Activated naive CD4-positive, alpha-beta T cell (primary cell): ENCODE measurements around the gene CCDC27.

ENCODE experiments used
- DNase-seq, 4 experiments: peaks; one replicate each; lab custom pipeline; 2025; lab: John Stamatoyannopoulos, UW

The CCDC27 gene

DNA sequence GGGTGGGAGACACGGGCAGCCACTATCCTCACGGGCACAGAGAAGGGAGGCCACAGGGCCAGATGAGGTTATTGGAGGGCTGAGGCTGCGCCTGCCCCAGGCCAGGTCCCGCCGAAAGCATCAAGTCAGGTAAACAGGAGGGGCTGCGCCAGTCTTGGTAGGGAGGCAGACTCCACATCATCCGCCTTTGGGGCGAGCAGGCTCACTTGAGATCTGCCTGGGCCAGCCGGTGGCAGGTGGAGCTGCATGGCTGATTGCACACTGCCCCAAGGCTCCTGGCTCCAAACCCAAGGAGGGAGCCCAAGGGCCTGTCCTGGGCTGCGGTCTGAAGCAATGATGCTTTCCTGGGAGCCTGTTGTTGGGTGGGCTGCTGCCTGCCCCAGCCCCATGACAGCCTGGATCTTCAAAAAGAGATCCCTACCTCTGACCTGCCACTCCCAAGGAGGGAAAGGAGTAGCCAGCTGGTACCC lies 24.9 kb downstream of the CCDC27 start:
- DNase-seq: no peak

DNA sequence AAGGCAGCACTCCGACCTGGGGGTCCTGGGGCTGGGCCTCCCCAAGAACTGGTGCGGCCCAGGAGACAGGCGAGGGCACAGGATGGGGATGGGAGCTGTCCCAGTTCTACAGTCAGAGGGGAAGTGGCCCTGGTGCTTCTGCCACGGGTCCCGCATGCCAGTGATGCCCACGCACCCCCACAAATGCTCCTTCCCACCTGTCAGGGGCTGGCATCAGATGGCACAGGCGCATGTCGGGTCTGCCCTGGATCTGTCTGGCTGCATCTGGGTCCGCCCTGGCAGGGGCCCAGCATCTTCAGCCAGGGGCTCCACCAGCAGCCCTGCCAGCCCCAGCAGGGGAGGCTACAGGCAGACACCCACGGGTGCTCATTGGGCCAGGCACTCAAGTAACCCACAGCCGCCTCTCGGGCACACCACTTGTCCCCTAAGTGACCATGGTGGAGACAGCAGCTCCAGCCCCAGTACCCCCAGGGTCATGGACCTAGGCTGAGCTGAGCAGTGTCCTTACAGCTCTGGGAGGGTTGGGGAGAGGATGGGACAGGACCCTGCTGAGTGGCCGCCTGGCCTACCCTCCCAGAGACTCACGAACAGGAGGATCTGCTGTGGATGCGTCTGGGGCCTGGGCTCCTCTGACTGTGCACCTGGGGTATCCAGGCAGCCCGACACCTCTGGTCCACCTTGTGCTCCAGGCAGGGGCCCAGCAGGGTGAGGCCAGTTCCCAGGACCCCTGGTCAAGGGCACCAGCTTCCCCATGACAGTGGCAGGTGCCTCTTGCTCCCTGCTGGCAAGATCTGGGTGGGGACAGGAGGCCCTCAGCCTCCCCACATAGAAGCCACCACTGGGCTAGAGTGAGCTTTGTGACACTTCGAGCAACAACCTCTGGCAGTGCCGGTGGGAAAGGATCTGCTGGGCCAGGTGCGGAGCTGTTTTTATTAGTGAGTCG lies 25.7 kb downstream of the CCDC27 start:
- no peak for DNase-seq

DNA sequence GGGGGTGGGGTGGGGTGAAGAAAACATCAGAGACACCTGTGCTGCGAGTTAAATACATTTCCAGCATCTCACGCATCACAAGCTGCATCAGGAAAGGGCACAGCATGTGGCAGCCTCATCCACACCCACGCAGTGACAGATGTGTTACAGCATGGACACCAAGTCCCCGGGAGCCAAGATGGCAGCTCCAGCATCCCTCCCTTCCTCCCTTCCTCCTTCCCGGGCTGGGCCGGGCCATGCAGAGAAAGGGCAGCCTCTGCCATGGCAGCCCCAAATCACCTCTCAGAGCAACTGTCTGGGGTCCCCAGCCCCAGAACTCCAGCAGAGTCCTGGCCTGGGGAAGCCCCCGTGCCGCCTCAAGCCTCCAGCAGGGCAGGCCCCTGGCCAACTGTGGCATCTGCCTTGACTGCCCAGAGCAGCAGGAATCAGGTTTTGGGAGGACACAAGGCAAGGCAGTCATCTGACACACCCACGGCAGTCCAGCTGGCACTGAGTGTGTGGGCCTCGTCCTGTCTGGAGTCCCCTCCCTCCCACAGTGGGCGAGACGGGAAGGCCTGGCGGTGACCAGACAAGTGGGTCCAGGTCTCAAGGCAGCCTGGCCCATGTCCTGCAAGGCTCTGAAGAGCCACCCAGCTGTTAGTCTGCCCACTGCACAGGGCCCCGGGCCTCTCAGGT lies 26.5 kb downstream of the CCDC27 start:
- no peak for DNase-seq

DNA sequence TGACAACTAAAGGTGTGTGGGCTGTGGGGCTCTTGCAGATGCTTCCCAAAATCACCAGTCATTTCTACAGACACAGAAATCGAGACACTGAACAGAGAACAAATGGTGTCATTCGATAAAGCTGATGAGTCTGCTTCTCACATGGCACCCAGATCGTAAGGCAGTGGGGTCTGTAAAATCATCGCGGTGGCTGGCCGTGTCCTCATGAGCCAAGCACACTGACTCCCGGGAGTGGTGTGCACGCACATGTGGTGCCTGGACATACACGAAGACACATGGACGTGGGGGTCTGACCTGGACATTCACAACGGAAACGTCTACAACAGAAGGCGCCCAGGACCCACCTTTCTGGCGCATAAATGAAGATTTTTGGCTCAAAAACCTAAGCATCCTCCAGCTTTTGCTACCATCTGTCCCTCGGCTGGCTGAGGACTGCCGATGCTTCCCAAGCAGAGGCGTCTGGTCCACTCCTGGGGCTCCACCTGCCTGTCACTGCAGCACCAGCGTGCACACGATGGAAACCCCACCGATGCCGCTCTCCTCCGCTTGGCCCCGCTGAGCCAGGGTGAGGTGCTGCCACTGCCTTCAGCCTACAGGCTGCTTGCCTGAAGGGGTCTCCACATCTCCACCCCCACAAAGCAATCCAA lies 27.1 kb downstream of the CCDC27 start:
- no peak for DNase-seq

DNA sequence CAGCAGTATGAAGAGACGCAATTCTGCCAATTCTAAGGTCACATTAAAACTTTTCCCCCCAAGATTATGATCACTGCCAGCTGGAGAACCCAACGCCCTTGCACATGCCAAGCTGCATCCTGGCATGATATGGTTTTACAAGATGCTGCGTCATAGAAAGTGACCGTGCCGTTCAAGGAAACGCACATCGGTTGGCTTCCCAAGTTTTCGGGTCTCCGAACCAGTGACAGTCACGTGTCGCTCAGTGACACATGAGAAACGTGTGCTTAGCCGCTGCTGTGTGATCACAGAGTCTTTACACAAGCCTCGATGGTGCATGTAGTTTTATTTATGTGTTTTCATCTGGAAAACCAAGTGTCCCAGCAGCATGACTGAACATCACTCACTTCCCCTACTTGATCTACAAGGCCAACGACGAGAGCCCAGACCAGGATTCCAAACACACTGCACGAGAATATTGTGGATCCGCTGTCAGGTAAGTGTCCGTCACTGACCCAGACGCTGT lies 27.7 kb downstream of the CCDC27 start:
- no peak for DNase-seq

DNA sequence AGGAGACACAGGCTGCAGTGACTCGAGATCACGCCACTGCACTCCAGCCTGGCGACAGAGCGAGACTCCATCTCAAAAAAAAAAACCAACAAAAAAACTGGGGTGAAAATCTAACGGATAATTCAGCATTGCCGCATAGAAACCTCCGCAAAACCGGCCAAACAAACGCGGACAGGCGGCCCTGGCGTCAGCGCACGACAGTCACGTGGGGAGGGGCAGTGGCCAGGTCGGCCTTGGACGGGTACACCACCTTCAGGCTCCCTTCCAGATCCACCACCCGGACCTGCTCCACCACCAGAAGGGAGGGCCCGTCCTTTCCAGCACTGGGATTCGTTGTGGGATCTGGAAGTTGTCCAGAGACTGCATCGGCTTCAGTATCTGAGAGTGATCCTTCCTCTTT lies 28.7 kb downstream of the CCDC27 start:
- no peak for DNase-seq

DNA sequence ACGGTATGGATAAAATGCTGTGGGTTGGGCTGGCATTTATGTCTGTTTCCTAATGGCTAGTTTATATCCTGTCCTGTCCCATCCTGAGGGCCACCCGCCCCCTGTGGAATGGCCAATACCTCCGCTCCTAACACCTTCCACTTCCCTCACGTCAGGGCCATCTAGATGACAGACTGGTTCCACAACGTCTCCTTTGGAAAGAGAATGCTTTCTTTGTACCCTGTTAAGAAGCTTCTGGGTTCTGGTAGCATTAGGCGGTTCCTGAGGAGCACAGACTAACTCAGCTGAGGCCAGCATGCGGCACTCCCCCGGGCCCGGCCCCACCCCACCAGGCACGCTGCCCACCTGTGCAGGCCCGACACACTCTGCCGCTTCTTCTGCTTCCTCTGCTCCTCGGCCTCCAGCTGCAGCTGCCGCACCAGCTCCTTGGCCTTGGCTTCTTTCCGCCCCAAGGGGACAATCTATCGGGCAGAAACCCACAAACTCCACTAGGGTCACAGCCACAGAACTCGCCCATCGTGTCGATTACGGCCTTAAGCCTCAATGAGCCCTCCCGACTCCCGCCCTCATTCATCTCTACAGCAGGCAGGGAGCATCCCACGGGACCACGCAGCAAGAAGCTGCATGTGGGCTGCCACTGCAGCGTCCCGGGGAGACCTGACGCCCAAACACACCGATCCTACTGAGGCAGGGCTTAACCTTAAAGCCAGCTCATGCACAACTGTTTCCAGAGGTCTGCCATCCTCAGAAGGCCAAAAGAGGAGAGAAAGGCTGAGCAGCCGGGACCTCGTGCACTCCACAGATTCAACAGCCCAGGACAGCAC lies 31.6 kb downstream of the CCDC27 start:
- DNase-seq: no peak

DNA sequence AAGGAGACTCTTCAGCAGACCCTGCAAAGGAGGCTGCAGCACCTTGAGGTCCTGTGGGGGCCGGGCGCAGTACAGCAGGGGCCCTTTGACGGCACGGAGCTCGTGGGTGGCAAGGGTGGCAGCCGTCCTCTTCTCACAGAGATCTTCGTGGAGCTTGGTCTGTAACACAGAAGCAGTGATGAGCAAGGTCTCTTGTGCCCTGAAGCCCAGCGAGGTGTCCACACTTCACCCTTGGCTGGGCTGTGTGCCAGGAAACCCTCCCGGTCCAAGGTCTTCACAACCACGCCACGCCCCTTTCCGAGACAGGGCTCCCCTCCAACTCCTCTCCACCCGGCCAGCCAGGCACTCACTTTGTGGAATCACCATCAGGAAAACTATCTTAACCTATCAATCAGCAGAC lies 32.8 kb downstream of the CCDC27 start:
- DNase-seq: no peak

DNA sequence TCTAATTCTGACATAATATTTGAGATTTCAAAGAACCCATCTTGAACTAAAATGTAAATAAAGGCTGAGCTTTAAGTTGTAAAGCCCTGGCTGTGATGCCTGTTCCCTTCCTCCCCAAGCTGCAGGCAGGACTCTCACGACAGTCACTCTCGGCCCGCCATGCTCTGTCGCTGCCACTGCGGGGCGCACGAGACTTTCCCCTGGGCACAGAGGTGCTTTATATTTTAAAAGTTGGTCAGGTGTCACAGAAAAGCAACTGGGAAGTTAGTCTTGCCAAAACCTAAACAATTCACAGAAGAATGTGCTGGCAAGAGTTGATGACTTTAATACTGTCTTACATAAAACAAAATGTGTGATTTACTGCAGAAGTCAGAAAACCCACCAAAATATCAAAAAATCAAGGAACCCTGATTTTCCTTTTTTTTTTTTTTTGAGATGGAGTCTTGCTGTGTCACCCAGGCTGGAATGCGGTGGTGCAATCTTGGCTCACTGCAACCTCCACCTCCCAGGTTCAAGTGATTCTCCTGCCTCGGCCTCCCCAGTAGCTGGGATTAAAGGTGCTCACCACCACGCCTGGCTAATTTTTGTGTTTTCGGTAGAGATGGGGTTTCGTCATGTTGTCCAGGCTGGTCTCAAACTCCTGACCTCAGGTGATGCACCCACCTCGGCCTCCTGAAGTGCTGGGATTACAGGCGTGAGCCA lies 33.4 kb downstream of the CCDC27 start:
- DNase-seq: no peak

DNA sequence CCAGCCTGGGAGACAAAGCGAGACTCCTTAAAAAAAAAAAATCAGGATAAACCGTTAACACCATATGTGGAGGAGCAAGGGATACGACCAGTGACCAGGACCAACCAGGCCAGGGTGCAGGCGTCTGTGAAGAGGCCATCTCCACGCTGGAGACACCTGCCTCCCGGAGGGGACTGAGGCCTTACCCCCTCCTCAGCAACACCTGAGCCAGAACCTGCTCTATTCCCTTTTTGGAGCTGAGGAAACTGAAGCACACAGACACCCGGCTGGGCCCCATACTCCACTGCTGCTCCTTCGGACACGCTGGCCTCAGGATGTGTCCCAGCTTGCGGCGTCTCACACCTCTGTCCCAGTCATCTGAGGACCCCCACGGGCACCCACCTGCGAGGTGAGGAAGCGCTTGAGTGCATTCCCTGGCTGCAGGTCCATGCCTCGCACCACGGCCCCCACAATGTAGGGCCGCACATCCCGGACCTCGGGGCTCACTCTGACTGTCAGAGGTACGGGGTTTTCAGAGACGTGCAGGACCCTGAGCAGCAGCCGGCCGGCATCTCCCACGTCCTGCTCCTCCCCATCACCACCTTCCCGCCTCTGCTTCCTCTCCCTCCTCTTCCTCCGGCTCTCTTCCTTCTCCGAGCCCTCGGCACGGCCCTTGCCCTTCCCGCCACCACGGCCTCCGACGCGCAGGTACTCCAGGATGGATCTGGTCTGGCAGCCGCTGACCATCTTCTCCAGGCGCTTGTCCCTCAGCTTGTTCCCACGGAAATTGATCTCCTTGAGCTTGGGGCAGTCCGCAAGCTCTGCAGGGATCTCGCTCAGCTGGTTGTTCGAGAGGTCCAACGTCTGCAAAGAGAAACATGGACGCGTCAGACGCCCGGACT lies 34.5 kb downstream of the CCDC27 start:
- no peak for DNase-seq

DNA sequence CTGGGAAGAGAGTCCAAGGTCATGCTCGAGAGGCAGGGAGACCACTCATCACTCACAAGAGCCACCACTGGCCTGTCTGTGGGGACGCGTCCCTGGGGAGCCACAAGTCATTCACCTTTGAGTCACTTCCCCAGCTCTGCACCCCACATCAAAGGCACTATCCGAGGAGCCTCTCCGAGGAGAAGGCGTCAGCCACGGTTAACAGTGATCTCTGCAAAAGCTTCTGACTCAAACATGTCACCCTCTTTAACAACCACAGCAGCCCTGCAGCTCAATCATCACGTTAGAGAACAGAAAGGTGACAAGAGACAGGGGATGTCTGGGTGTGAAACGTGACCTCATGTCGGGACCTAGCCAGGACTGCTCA lies 35.1 kb downstream of the CCDC27 start:
- no peak for DNase-seq

DNA sequence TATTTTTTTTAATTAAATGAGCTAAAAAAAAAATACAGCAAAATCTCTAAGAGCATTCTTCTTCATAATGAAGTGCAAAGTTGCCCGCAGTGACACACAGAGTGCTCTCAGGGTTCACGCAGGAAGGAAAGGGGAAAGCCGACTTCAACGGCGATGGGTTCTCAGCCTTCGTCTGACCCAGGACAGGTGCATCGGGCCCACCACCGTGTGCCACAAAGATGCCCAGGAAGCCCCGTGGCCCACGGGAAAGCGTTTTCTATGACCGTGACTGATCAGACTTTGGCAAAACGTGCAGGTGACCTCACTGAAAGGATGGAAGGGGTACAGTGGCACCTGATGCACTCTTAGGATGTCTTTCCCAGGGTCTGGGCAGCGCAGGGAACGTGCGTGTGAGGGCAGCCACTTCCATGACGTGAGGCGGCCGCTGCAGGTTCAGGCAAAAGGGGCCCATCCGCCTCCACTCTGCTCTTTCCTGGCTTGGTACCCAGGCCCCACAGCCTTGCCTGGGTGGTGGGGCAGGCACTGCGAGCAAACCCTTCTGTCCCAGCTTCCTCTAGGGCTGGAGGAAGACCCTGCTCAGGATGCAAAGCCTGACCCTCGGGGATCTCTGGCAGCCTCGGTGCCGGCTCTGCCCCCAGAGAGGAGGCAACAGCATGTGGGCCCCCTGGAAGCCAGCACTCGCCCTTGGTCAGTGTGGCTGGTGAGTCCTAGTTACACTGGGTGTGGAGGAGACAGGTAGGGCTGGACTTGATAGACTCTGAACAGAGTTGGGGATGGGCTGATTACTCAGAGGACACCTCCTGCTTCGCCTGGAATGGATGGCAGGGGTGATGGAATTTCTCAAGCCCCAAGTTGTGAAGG lies 35.7 kb downstream of the CCDC27 start:
- no peak for DNase-seq

DNA sequence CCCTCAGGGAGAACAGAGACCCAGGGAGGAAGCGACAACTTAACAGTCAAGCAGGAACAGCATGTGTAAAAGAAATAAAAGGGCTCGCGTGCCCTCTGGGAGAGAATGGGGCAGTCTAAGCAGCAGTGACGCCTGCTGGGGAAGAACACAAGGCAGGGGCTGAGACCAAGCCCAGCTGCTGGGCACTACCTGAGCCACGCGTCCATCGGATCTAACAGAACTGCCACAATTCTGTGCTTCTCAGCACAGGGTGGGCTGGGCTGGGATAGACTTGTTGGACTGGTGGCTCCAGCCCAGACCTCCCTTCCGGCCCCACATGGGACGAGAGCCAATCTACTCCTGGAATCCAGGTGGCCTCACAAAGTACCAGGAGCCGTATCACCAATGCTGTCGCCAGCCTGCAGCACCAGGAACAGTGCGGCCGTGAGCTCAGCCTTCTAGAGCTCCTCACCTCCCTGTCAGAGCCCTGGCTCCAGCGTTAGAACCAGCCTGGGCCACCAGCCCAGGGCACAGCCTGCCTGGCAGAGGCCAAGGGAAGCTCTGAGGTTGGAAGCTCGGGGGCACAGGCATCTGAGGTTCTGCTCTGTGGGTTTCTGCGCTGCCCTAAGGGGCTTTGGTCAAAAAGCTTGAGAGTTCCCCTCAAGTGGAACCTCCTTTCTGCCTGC lies 36.6 kb downstream of the CCDC27 start:
- DNase-seq: no peak

DNA sequence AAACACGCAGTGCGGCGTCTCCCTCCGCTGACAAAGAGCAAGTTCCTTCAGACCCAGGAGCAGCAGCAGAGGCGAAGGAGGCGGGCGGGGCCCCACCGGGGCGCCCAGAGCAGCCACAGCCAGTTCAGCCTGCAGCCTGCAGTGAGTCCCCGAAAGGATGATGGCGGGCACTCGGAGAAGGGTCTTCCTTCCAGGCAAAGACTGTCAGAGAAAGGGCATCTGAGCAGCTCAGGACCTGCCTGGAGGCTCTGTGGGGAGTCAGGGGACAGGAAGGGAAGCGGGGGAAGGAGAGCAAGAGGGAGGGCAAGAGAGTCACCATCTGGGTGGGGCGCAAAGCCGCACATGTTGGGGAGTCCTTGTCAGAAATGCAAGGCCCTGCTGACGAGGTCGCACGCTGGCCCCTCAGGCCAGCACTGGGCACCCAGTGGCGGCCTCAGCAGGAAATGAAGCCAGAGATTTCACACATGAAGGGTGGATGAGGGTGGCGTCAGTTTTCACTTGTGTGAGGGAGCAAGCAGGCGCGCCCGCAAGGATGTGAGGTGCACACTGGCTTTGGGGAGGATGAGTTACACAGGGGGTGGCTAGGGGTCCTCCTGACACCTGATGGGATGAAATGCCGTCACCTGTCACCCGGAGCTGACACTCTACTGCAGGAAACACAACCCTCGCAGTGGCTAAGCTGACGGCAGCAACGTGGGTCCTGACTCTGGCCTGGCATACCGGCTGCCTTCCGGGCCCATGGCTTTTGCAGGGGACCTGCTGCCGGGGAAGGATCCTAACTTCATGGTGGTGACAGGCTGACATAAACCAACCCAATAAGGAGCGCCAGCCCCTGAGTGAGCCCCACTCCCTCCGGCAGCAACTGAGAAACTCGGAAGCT lies 37.4 kb downstream of the CCDC27 start:
- DNase-seq: no peak

DNA sequence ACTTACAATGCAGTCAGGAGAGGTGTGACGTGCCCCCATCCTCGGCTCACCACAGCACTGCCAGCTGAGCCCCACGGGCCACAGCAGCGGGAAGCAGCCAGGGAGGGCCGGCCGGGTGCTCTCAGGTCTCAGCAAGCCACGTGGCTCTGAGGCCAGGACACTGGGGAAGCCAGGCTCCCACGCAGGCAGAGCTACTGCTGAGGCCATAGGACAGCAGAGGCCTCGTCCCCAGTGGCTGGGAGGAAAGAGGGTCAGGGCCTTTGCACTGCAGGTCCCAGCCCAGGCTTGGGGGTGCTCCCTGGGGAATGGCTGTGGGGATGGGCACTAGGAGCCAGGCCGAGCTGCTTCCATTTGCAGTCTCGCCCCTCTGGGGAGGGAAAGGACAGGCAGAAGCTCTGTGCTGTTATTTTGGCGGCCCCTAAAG lies 38.3 kb downstream of the CCDC27 start:
- DNase-seq: no peak

DNA sequence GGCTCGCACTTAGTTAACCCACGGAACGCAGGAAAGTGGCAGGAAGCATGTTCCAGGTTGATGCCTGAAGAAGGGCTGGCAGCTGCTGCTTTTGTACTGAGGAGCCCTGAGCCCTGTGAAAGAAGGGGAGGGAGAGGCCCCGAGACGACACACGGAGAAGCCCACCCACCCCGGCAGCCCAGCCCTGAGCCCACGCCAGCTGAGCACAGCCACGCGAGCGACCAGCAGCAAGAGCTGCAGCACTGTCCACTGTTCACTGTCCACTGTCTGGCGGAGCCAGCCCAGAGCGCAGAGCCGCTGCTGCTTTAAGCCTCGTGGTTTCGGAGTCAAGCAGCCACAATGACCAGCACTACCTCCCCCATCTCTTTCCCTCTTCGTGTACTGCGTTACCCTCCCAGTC lies 38.7 kb downstream of the CCDC27 start:
- DNase-seq: no peak

DNA sequence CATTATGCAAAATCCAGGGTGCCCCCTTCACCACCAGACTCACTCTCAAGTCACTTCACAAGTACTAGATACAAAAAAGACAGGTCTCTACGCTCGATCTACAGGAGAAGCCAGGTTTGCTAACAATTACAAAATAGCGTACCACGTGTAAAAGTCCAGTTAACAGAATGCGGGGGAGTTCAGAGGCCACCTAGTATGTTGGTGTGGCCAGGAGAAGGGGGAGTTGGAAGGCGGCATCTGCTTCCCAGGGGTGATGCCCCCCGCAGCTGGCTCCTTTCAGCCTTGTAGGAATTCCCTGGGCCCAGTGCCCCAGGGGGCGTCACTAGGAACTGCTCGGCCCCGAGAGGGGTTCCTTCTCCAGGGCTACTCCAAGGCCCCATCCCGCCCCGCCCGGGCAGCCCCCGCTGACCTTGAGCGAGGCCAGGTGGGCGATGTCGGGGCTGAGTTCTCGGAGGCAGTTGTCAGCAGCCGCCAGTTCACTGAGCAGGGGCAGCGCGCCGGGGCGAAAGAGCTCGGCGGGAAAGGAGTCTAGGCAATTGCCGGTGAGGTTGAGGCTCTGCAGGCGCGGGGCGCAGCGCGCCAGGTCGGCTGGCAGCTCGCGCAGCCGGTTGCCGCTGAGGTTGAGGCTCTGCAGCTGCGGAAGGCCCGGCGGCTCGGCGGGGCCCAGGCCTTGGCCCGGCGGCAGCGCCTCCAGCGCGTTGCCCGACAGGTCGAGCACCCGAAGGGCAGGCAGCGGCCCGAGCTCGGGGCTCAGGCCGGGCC lies 43.4 kb downstream of the CCDC27 start:
- DNase-seq: no peak
